Sigmoid colon (tissue), 7 donors: ENCODE results near the gene RAPGEF5. TPM values are rescaled to one million over a fixed set of nuclear protein-coding genes. Genes with fewer than 3 reads are reported as not detected.
A peak's percentile ranks its signal among the peaks of the same experiment; 100 is the strongest.

Experiments
- DNase-seq: peaks from one replicate; pipeline ENCODE4 v3.0.0-alpha.2; 2019
- H3K27ac ChIP-seq, 4 donors: fragments of 200-600 bp; sonication (generic); one replicate each; pipeline ENCODE4 v1.5.1; 2016 to 2019; ENCODE audit warnings: mild to moderate bottlenecking in 1 of 4
- H3K27me3 ChIP-seq, 3 donors: fragments of 200-600 bp; sonication (generic); one replicate each; pipeline ENCODE4 v1.5.1; 2019; ENCODE audit warnings: mild to moderate bottlenecking in 1 of 3
- H3K36me3 ChIP-seq, 4 donors: fragments of 200-600 bp; sonication (generic); one replicate each; pipeline ENCODE4 v1.5.1; 2016 to 2019
- H3K4me1 ChIP-seq, 4 donors: fragments of 200-600 bp; sonication (generic); one replicate each; pipeline ENCODE4 v1.5.1; 2017 to 2019
- H3K4me3 ChIP-seq, 4 donors: fragments of 200-600 bp; sonication (generic); one replicate each; pipeline ENCODE4 v1.5.1; 2017 to 2019; ENCODE audit warnings: mild to moderate bottlenecking in 2 of 4, moderate library complexity in 1 of 4
- H3K9me3 ChIP-seq, 4 donors: fragments of 200-600 bp in 3 of 4; sonication (generic) in 3 of 4; one replicate each; pipeline versions ENCODE4 v1.5.1 to v1.6.1; 2013 to 2019
- CTCF ChIP-seq, 4 experiments: fragments of 450-650 bp in 3 of 4; fragments of 200-600 bp in 1 of 4; IDR thresholded peaks; one replicate each; pipeline ENCODE4 v1.5.1; 2016 to 2019; ENCODE audit warnings: antibody characterized with exemption in 4 of 4, mild to moderate bottlenecking in 3 of 4, moderate library complexity in 2 of 4
- EP300 ChIP-seq, 4 donors: sonication (generic); formaldehyde crosslinking; IDR thresholded peaks; one replicate each; pipeline ENCODE4 v1.6.1; 2017; ENCODE audit warnings: antibody characterized with exemption in 4 of 4
- POLR2A ChIP-seq, 2 donors: fragments of 450-650 bp; IDR thresholded peaks; one replicate each; pipeline ENCODE4 v1.6.1; 2016; ENCODE audit warnings: antibody characterized with exemption in 2 of 2, mild to moderate bottlenecking in 2 of 2, moderate library complexity in 2 of 2
- POLR2AphosphoS5 ChIP-seq, 4 donors: sonication (generic); formaldehyde crosslinking; IDR thresholded peaks; one replicate each; pipeline ENCODE4 v1.6.1; 2017; ENCODE audit warnings: antibody characterized with exemption in 4 of 4
- WGBS, 2 donors: extraction: QIAGEN DNeasy Blood & Tissue Kit; methylation state at CpG; one replicate each; pipeline ENCODE4 v1.1.7; 2013; 5-methylcytosine and 5-hydroxymethylcytosine counted together
- intact Hi-C: fragments of 100-400 bp; cut with DNase I; formaldehyde crosslinking; loops from one replicate; pipeline ENCODE4 v1.15.1; 2023
- polyA plus RNA-seq, 3 donors: library from polyadenylated mRNA; stranded (reverse); fragments of 200-250 nt; gene quantifications; one replicate each; pipeline ENCODE4 v1.2.3, GENCODE V29; 2013
- total RNA-seq, 4 donors: library from RNA; depleted of rRNA; stranded (reverse); fragments of >200 nt; gene quantifications; one replicate each; pipeline ENCODE4 v1.1.0, GENCODE V29; 2016
- donor health status: healthy with polysubstance abuse.
- donor health status: Bipolar disorder and iron deficiency.
- donor health status: healthy.

RAPGEF5 gene
- total and polyA plus RNA-seq, 7 donors: 6.0 to 17.9 (median 12.6) TPM

GRCh38 chr7:22300839-22301238 lies 56.1 kb downstream of the RAPGEF5 start:
- no peak for DNase-seq
- no peak for TF ChIP-seq POLR2A (IDR thresholded peaks at IDR 0.05)
- TF ChIP-seq EP300 (IDR thresholded peaks at IDR 0.05): no peak
- no peak for TF ChIP-seq POLR2AphosphoS5 (IDR thresholded peaks at IDR 0.05)
- TF ChIP-seq CTCF (IDR thresholded peaks at IDR 0.05): no peak
- 91 to 93% methylated on average over 4 of the region's 4 CpGs for WGBS, 2 donors
- Histone ChIP-seq H3K4me3 (no peak overlapping the region), H3K27me3 (no peaks in the 10 kb centered on the region), H3K4me1 (no peaks in the 10 kb centered on the region), H3K36me3 (no peaks in the 10 kb centered on the region), H3K27ac (no peak overlapping the region), H3K9me3 (peaks cover 0 to 4% (median 0%) of the 10 kb centered on the region in 4 donors)
- intact Hi-C loops: no loop called here

- DNase-seq: no peak
- no peaks in the 10 kb centered on the region for H3K4me1 ChIP-seq
- no peaks in the 10 kb centered on the region for H3K27me3 ChIP-seq
- intact Hi-C loops: loop anchor here (10.0 kb wide), 1 partner anchor 192 kb away; no protein-coding TSS in a partner anchor
- no peak overlapping the region for H3K27ac ChIP-seq
- H3K9me3 ChIP-seq: no peaks in the 10 kb centered on the region
- no peak overlapping the region for H3K4me3 ChIP-seq
- no peaks in the 10 kb centered on the region for H3K36me3 ChIP-seq
- TF ChIP-seq POLR2A (IDR thresholded peaks at IDR 0.05) (no peak), POLR2AphosphoS5 (IDR thresholded peaks at IDR 0.05) (no peak), EP300 (IDR thresholded peaks at IDR 0.05) (no peak), CTCF (IDR thresholded peaks at IDR 0.05) (no peak)
Measured at GRCh38 chr7:22296916-22297315, 60.0 kb downstream of the RAPGEF5 start.

DNA sequence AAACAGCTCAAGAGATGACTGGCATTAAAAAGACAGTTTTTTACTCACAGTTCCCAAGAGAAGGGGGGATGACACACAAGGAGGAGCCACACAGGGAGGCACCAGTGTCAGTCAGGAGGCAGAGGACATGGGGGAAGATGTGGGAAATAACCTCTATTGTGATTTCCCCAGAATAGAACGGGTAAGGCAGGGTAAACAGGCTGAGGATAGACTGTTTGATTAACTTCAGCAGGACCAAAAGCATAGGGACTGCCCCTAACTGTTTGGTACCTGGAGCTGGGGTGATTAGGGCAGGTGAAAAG lies 60.7 kb downstream of the RAPGEF5 start:
- H3K9me3 ChIP-seq: no peaks in the 10 kb centered on the region
- 67 to 73% methylated on average over 1 of the region's 1 CpG for WGBS, 2 donors
- TF ChIP-seq CTCF (IDR thresholded peaks at IDR 0.05) (no peak), POLR2AphosphoS5 (IDR thresholded peaks at IDR 0.05) (no peak), POLR2A (IDR thresholded peaks at IDR 0.05) (no peak), EP300 (IDR thresholded peaks at IDR 0.05) (no peak)
- intact Hi-C loops: loop anchor here (10.0 kb wide), 1 partner anchor 191 kb away; no protein-coding TSS in a partner anchor
- no peaks in the 10 kb centered on the region for H3K36me3 ChIP-seq
- H3K4me3 ChIP-seq: no peak overlapping the region
- peak overlapping the region in 1 of 4 donors; percentile 53 for H3K27ac ChIP-seq
- H3K27me3 ChIP-seq: no peaks in the 10 kb centered on the region
- H3K4me1 ChIP-seq: no peaks in the 10 kb centered on the region
- no peak for DNase-seq

DNA sequence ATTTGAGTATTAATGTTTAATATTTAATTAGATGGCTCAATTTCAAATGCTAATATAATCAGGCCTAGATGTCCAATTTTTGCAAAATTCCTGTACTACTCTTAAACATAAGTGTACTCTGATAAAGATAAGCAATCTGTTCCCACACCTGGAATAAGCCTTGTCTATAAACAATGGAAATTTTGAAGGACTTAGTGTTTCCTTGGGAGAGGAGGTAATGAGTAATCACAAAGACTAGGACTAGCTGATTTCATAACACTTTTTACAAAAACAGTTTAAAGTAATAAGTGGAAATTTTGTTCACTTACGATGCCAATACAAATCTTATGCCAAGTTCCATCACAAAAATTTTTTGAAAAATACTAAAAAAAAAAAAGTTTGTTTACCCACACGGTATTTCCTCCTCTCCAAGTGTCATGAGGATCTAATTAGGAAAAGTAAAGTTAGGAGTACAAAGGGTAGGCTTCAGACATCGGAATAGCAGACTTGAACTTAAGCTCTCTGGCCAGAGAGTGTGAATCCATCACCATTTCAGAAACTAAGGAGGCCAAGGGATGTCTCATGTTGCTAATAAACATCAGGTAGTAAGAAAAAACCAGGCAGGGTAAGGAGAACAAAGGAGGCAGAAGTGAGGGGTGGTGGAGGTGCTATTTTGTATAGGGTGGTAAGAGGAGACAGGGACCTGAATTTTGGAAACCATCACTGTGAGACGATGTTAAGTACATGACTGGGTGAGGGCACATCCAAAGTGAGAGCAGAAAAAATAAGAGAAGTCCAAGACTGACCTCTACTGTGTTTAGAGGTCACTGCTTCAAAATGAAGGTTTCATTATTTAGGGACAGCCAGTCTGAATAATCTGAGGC lies 61.3 kb downstream of the RAPGEF5 start:
- Histone ChIP-seq H3K27ac (peak overlapping the region in 1 of 4 donors; percentile 53), H3K4me3 (no peak overlapping the region), H3K9me3 (no peaks in the 10 kb centered on the region), H3K36me3 (no peaks in the 10 kb centered on the region), H3K27me3 (no peaks in the 10 kb centered on the region), H3K4me1 (no peaks in the 10 kb centered on the region)
- TF ChIP-seq POLR2AphosphoS5 (IDR thresholded peaks at IDR 0.05) (no peak), EP300 (IDR thresholded peaks at IDR 0.05) (no peak), CTCF (IDR thresholded peaks at IDR 0.05) (no peak), POLR2A (IDR thresholded peaks at IDR 0.05) (no peak)
- WGBS, 2 donors: 76 to 77% methylated on average over 4 of the region's 4 CpGs
- intact Hi-C loops: loop anchor here (10.0 kb wide), 1 partner anchor 191 kb away; no protein-coding TSS in a partner anchor
- no peak for DNase-seq
